ENCODE results near the gene SLC35E3. TPM values are rescaled to one million over a fixed set of nuclear protein-coding genes. Genes with fewer than 3 reads are reported as not detected.
A peak's percentile ranks its signal among the peaks of the same experiment; 100 is the strongest.

The SLC35E3 gene
- total and polyA plus RNA-seq, 2 of the 13 experiments (the other 11 are each of a cell fraction or from before 2014, with no cell fraction given) = 13.0 to 22.1 TPM

DNA sequence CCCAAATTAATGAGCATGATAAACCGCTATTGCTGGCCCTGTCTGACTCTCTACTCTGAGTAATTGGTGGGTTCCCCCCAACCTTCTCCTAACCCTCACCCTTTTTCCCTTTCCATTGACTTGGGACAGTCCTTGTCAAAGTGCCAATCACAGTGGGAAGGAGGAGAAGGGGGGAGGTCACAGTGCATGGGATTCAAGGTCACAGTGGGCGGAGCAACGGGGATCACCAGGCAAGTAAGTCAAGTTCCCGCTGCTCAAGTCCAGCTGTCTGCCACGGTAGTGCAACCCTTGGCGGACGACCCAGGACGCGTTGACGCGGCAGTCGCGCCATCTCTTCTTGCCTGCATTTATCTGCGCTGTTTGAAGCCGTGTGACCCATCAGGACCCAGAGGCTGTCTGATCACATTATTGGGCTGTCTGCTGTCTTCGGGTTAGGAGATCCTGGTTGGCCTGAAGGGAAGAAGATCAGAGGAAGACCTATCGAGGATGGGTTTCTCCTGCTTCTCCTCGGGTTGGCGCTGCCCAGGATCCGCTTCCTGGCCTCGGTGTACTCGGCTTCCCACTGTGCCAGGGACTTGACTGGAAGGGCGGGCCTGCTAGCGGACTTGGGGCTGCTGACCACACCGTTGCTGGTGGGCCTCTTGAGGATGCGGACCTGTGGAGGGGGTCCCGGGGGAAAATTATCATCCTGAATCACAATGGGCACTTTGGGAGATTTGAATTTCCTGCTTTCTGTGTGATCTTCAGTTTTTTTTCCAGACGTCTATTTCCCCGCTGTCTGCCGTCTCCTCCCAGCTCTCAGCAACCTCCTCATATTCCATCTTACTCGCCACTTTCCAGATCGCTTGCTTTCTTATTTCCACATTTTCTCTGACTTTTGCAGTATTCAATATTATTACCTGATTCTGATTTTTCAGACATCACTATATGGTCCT lies 58.9 kb downstream of the SLC35E3 start (continued):
- TF ChIP-seq, protein P1, sequence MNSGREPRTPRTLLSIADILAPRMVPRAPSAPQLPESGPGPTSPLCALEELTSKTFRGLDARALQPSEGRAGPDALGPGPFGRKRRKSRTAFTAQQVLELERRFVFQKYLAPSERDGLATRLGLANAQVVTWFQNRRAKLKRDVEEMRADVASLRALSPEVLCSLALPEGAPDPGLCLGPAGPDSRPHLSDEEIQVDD (CRISPR knock-in tag; IDR thresholded peaks at IDR 0.05; ENCODE audit: borderline replicate concordance) = 0 out of 2 replicates have a peak, but pooled peaks have one; percentile 39
- TF ChIP-seq TRIM24 (CRISPR knock-in tag; IDR thresholded peaks at IDR 0.05) (no peak; the same call in 1 of the 2 replicates), ZNF563 (CRISPR knock-in tag; IDR thresholded peaks at IDR 0.05) (peak; percentile 65; the same call in 1 of the 2 replicates), MAF1 (CRISPR knock-in tag; IDR thresholded peaks at IDR 0.05; ENCODE audit: borderline replicate concordance) (no peak), SALL1 (CRISPR knock-in tag; IDR thresholded peaks at IDR 0.05) (peak; percentile 96), ZNF432 (CRISPR knock-in tag; IDR thresholded peaks at IDR 0.05; ENCODE audit: borderline replicate concordance) (no peak), NFIB (CRISPR knock-in tag; IDR thresholded peaks at IDR 0.05; ENCODE audit: borderline replicate concordance) (no peak), KLF16 (CRISPR knock-in tag; IDR thresholded peaks at IDR 0.05) (peak in 1 of 2 experiments; percentile 87; a peak in 1 of 4 replicates), MAZ (IDR thresholded peaks at IDR 0.05; ENCODE audit: borderline replicate concordance, low read depth, low read length) (0 out of 2 replicates have a peak, but pooled peaks have one; percentile 9), MAZ (CRISPR knock-in tag; IDR thresholded peaks at IDR 0.05; ENCODE audit: low read depth) (peak; percentile 73), TMF1 (CRISPR knock-in tag; IDR thresholded peaks at IDR 0.05; ENCODE audit: low read depth) (no peak), TGIF2 (CRISPR knock-in tag; IDR thresholded peaks at IDR 0.05) (peak; percentile 89), YY1 (IDR thresholded peaks at IDR 0.05; ENCODE audit: insufficient read depth, insufficient replicate concordance, low read depth, low read length) (peak; percentile 74), CEBPG (CRISPR knock-in tag; IDR thresholded peaks at IDR 0.05) (peak; percentile 51; the same call in 1 of the 2 replicates), NFIC (IDR thresholded peaks at IDR 0.05; ENCODE audit: low read length) (no peak), KLF9 (CRISPR knock-in tag; IDR thresholded peaks at IDR 0.05; ENCODE audit: low read depth) (peak; percentile 65), ARNTL (CRISPR knock-in tag; IDR thresholded peaks at IDR 0.05) (peak; percentile 68), LCORL (IDR thresholded peaks at IDR 0.05) (no peak), LCORL (CRISPR knock-in tag; IDR thresholded peaks at IDR 0.05) (peak; percentile 64), CENPX (CRISPR knock-in tag; IDR thresholded peaks at IDR 0.05) (no peak), EED (CRISPR knock-in tag; IDR thresholded peaks at IDR 0.05) (no peak), TEAD3 (CRISPR knock-in tag; optimal IDR thresholded peaks at IDR 0.05; ENCODE audit: borderline replicate concordance) (peak; percentile 42), HOXA9 (CRISPR knock-in tag; IDR thresholded peaks at IDR 0.05; ENCODE audit: borderline replicate concordance) (no peak), ATF1 (CRISPR knock-in tag; IDR thresholded peaks at IDR 0.05) (0 out of 2 replicates have a peak, but pooled peaks have one; percentile 38), NFRKB (IDR thresholded peaks at IDR 0.05) (no peak), GATAD1 (CRISPR knock-in tag; IDR thresholded peaks at IDR 0.05) (peak; percentile 54; the same call in 1 of the 2 replicates), ZBTB42 (CRISPR knock-in tag; IDR thresholded peaks at IDR 0.05) (0 out of 2 replicates have a peak, but pooled peaks have one; percentile 67)
- TF ChIP-seq, protein P2, sequence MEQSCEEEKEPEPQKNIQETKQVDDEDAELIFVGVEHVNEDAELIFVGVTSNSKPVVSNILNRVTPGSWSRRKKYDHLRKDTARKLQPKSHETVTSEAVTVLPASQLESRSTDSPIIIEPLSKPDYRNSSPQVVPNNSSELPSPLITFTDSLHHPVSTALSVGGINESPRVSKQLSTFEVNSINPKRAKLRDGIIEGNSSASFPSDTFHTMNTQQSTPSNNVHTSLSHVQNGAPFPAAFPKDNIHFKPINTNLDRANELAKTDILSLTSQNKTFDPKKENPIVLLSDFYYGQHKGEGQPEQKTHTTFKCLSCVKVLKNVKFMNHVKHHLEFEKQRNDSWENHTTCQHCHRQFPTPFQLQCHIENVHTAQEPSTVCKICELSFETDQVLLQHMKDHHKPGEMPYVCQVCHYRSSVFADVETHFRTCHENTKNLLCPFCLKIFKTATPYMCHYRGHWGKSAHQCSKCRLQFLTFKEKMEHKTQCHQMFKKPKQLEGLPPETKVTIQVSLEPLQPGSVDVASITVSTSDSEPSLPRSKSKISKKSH (CRISPR knock-in tag; IDR thresholded peaks at IDR 0.05; ENCODE audit: borderline replicate concordance) = peak; percentile 79
- TF ChIP-seq, protein P3, sequence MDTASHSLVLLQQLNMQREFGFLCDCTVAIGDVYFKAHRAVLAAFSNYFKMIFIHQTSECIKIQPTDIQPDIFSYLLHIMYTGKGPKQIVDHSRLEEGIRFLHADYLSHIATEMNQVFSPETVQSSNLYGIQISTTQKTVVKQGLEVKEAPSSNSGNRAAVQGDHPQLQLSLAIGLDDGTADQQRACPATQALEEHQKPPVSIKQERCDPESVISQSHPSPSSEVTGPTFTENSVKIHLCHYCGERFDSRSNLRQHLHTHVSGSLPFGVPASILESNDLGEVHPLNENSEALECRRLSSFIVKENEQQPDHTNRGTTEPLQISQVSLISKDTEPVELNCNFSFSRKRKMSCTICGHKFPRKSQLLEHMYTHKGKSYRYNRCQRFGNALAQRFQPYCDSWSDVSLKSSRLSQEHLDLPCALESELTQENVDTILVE (CRISPR knock-in tag; IDR thresholded peaks at IDR 0.05) = no peak

All from HepG2 (cell line).